NCI-H1092 (cell line): ENCODE measurements around the gene SERPIND1.

Experiments used
- DNase-seq: peaks from one replicate; lab custom pipeline; 2025; lab: John Stamatoyannopoulos, UW

The SERPIND1 gene

DNA sequence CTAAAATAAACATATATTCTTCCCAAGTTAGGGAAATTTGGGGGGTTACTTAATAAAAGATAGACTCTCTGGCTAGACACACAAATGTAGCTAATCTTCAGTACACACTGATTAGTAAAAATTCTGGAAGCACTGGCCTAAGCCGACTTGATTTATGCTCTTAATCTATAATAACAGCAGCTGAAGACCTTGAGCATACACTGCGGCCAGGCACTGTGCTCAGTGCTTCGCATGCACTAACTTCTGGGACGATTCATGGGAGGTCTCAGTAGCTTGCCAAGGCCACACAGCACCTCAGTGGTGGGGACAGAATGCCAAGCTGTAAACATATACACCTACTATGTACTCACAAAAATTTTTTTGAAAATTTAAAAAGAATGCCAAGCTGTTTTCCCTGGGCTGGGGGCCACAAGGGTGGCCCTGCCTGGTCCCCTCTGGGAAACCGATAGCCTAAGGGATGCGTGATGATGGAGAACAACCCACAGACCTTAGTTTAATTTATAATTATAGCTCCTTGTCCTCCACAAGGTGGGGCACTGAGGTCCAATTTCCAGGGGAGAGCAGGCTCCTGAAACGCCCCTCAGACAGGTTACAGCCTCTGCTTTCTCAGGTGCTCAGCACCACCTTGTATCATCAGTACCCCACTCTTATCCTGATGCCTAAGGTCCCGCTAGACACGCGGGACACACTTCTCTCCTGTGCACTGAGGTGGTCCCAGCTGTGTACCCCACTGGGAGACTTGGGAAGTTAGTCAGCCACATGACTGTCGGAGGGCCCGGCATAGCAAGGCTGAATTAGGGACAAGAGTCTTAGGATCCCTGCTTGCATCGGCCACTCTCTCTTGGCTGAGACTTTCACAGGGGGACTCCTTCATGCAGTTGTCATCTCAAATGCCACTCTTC is 20.1 kb downstream of the SERPIND1 start:
- no peak for DNase-seq

DNA sequence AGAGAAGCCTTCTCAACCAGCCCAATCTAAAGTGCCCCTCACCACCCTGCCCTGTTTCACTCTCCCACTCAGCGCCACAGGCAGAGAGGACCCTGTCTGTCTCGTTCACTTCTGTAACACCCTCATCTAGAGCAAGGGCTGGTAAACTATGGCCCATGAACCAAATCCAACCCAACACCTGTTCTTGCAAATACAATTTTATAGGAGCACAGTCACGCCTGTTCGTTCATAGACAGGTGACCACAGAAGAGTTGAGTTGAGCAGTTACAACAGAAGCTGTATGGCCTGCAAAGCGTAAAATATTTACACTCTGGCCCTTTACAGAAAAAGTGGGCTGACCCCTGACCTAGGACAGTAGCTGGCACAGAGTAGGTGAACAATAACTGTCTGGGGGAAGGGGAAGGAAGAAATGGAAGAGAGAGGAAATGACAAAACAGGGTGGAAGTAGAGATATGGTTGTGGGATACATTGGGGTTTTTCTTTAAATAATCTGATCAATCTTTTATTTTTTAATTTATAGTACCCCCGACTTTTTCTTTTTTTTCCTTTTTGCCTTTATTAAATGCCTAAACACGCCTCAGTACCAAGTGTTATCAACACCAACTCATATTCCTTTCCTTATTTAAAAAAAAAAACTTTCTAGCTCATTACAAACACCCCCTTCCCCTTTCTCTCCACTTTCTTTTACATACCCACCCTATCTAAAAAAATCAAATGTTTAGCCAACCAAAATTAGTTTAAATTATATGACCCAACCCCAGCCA is 20.9 kb downstream of the SERPIND1 start:
- no peak for DNase-seq

DNA sequence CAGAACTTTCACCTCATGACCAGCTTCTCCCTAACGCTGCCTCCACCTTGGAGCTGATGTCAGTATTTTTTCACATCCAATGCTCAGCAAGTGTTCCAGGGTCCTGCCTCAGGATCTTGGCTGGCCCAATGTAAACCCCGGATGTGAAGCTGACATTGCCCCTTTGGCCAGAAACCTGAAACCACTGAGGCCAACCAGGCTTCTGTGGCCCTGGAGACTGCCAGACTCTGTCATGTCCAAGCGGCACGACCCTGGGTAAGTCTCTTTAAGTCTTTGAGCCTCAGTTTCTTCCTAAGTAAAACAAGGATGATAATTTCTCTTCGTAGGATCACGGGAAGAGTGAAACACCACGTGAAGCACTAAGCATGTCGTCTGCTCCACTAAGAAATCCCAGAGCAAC is 22.8 kb downstream of the SERPIND1 start:
- no peak for DNase-seq

DNA sequence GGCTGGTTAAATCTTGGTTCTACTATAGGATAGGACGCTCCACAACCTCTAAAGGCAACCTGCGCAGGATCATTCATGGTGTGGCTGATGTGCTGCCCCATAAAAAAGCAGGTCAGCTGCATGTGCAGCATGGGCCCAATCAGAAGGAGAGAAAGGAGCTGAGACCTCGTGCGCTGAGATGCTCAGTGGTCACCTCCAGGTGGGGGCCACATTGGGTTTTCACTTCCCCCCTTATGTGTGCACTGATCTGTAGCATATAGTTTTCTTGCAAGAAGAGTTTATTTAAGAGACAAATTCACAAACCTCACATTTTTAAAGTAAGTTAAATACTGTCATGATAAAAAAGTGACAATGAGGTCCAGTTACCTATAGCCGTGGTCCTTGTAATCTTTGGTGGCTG is 24.3 kb downstream of the SERPIND1 start:
- no peak for DNase-seq

DNA sequence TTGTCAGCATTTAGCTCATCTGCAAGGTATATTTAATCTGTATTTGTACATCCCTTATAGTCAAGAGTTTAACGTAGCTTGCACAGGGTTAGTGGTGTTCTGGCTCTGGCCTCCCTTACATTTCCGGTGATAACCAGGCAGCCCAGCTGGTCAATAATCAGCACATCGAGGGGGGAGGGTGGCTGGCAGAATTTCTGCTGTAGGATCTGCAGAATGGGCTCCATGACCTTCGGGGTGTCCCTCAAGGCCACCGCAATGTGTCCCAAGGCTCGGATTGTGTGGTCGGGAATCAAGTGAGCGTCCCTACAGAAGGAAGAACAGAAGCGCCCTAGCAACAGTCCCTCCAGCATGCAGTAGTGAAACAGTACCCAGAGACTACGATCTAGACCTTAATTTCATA is 25.1 kb downstream of the SERPIND1 start:
- DNase-seq = no peak

DNA sequence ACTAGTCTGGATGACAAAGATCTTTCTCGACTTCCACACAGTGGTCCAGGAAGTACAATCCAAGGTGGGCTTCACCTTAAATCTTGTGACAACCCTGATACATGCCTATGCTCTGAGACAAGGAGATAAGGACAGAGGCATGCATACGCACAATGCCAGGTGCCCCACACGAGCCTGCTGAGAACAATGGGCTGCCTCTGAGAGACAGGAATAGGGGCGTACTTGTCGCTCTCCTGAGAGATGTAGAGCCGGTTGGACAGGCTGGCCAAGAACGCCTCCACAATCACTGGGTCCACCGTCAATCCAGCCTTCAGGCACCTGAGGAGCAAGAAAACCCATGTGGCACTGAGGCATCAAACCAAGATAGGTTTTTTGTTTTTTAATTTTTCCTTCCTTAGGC is 25.5 kb downstream of the SERPIND1 start:
- no peak for DNase-seq

DNA sequence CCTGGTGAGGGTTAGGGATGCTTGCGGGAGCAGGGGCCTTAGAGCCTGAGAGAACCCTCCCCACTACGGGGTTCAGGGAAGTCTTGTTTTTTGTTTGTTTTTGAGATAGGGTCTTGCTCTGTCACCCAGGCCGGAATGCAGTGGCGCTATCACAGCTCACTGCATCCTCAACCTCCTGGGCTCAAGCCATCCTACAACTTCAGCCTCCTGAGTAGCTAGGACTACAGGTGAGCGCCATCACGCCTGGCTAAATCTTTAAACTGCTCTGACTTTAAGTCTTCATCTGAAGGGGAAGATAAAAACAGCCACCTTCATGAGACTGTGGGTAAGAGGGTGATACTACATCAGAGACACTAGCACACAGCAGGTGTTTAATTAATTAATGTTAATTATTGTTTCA is 28.5 kb downstream of the SERPIND1 start:
- no peak for DNase-seq

DNA sequence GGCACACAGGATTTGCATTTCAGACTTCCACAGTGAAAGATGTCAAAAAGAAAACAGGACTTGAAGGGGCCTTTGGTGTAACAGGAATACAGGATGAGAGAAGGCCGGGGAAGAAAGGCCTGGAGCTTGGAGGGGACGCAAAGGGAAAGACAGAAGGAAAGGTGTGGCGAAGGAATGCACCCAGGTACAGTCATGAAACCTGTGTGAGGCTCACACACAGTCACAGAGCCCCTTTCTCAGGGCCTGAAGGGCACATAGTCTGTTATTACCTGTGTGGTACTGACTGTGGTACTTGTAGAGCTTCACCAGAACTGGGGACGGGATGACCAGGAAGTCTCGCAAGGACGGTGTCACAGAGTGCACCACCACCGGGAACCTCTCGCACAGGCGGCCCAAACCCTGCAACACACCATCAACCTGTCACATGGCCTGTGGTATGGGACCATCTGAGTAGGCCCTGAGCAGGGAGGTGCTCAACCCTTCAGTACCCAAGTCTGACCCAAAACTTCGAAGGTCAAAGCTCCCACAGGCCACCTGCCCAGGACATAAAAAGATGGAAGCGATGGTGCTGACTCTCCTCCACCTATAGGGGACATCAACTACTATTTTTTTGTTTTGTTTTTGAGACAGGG is 29.1 kb downstream of the SERPIND1 start:
- DNase-seq = no peak

DNA sequence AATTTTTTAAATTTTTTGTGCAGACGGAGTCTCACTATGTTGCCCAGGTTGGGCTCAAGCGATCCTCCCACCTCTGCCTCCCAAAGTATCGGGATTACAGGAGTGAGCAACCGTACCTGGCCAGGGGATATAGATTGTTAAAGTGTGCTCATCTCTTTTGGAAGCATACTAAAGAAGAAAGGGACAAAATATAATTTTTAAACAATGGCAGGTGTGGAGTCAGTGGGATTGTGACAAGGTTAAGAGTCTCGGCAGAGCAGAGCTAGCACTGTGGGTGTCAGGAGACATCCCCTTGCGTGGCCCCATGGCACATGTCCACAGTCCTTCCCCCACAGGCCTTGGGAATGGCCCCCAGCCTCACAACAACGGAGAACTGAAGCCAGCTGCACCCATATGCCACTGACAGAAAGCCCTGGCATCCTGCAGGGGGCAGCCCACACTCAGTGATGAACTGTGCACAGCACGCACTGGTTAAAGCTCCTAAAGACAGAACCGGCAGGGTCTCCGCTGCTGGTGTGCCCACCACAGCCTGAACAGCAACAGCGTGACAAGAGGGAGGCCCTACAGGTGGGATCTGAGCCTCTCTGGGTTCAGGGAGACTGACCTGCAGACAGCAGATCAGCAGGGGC is 29.9 kb downstream of the SERPIND1 start:
- no peak for DNase-seq

DNA sequence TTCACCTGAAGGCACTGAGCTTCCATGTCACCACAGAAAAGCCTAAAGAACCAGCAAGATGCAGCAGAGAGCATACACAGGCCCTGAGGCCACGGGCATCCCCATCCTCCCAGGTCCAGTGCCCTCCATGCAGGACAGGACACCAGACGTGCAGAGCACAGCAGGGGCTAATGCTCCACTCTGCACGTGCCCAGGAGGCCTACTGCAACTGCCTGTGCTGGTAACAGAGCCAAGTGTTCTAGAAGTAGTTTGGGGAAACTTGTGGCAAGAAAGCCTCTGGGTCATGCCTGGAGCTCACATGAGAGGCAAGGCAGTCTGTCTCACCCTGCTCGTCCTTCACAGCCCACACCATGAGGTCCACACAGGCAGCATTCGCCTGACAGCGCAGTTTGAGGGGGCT is 30.7 kb downstream of the SERPIND1 start:
- no peak for DNase-seq

DNA sequence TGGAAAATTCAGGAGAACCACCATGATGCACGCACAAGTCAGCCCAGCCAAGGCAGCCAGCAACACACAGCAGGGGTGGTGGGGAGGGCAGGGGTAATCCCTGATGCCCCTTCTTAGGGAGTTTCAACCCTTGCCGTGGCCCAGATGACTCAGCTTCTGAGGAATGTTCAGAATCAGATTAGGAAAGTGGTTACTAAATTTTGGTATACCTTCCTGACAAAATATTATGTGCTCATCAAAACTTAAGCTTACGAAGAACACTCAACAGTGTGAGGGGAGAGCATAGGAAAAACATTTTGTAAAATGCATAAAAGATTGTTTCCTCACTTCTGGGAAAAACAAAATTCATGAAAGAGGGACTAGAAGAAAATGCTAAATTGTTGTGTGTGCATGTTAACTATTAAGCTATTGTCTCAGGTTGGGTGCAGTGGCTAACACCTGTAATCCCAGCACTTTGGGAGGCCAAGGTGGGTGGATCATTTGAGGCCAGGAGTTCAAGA is 32.1 kb downstream of the SERPIND1 start:
- DNase-seq = no peak

DNA sequence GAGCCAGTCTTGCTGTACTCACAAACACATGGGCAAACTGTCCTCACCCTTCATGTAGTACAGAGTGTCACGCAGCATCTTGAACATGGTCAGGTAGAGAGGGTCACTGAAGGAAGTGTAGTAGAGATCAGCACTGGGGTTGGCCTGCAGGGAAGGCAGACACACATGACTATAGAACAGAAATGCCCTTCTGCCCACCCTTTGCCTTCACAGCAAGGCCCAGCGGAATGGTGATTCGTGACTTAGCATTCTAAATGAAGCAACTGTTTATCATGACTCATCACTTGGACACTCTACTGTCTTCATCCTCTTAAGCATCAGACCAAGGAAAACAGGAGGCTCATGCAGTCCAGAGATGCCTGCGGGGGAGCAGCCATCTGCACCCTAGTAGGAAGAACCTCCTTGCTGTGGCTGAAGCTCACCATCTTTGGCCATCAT is 33.4 kb downstream of the SERPIND1 start:
- no peak for DNase-seq

DNA sequence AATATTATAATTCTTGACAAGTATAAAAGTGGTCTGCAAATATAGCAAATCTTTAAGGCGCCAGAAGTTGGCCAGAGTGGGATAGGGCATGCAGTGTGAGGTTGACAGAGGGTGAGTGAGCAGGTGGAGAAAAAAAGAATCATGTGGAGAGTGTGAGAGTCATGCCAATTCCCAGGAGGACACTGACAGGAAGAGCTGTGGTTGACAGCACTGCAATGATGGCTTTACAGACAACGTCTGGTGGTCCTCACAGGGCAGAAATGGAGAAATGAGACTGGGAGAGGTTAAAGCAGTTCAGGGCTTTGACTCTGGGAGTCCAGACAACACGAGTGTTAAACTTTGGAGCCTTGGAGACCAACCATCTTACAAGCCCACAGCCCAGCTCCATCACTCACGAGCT is 34.9 kb downstream of the SERPIND1 start:
- DNase-seq = no peak

DNA sequence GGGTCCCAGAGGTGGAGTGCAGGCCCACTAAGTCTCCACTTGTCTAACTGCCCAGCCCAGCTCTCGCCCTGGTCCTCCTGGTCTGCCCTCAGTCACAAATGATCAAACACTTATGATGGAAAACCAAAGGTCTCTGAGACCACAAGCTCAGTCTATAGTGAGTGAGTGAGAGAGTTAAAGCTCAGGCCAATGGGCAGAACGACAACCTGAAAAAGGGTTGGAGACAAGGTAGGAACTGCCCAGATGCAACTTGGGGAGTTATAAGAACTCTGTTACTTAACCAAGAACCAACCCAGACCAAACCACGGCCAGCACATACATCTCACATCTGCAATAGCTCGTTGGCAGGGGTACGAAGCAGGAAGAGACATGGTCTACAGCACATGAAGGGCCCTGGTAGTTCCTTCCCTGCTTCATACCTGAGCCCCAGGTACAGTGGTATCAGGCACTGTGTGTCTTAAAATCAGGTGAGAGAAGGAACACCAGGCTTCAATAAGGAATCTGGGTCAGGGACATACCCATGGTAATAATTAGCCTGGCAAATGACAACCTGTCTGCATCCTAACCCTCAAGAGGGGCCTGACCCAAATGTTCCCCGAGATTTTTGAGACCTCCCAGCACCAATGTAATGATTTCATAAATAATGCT is 35.7 kb downstream of the SERPIND1 start:
- no peak for DNase-seq

DNA sequence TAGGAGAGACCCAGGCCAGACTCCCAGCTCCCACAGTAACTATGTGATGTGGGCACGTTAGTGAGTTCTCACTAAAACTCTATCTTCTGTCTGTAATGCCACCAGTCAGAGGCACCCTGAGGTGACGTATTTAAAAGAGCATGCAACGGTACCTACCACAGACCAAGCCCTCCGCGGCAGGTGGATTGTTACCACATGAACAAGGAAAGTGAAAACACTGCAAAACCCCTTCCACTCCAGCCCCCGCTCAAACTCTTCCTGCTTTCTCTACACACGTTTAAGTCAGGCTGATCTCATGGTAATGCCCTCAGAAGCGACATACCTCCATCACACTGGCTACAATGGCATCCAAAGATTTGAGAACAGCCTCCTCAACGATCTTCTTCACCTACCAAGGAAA is 36.7 kb downstream of the SERPIND1 start:
- no peak for DNase-seq

DNA sequence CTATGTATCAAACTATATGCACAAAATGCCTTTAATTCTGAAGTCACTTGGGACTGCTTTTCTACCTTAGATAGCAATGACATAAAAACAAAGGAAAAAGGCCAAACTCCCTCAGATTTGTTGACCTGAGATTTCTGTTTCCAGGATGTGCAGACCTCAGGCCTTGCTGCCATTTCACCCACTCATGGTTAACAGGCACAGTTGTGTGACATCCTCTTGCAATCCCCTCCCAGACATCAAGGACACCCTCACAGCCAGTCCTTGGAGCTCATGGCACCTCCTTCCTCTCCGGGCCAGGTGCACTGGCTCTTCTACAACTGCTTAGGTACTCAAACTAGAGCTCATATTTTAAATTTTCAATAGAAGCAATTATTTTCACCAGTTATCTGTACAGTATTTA is 37.3 kb downstream of the SERPIND1 start:
- DNase-seq = no peak

DNA sequence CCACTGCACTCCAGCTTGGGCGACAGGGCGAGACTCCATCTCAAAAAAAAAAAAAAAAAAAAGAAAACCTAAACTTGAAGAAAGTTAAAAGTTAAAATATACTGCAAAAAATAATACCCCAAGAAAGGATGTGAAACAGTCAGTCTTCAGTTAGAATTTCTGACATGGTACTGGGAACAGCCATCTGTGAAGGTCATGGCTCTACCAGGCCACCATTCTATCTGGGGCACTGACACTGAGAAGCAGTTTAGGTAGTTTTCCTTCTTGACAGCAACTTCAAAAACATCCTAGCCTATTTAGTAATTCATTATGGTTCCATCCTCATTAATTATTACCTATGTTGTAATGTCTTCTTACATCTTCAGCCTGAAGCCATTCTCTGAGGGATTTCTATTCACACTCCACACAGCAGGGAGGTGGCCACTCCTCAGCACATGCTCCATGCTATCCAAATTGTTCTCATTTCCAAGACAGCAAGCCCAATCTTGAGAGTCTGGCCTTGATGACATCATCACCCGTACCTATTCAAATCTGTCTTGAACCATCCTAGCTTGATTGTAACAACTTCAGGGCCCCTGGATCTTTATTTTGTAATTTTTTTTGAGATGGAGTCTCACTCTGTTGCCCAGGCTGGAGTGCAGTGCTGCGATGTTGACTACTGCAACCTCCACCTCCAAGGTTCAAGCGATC is 38.2 kb downstream of the SERPIND1 start:
- no peak for DNase-seq

DNA sequence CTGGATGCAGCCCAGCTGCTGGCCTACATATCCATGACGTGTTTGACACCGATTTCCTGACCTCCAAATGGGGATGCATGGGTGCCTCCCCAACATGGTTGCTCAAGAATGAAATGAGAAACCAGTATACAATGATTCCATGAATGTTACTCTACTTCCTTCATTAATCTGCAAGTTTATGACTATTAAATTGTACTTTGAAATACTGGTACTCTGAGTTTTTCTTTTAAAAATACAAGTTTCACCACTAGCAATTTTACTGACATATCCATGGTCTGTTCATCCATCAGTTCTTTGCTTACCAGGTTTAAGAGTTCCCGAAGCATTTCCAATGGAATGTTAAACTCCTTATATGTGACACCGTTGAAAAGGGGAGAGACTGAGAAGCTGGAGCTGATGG is 39.1 kb downstream of the SERPIND1 start:
- no peak for DNase-seq

DNA sequence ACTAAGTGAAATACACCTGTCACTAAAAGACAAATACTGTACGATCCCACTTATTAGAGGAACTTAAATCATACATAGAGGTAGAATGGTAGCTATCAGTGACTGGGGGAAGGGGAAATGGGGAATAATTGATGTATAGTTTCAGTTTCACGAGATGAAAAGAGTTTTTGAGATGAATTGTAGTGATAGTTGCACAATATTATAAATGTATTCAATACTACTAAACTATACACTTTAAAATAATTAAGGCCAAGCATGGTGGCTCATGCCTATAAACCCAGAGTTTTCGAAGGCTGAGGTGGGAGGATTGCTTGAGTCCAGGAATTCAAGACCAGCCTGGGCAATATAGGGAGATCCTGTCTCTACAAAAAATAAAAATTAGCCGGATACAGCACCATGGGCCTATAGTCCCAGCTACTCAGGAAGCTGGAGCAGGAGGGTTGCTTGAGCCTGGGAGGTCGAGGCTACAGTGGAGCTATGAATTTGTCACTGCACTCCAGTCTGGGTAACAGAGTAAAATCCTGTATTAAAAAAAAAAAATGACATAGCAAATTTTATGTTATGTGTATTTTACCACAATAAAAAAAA is 40.4 kb downstream of the SERPIND1 start:
- DNase-seq = no peak

DNA sequence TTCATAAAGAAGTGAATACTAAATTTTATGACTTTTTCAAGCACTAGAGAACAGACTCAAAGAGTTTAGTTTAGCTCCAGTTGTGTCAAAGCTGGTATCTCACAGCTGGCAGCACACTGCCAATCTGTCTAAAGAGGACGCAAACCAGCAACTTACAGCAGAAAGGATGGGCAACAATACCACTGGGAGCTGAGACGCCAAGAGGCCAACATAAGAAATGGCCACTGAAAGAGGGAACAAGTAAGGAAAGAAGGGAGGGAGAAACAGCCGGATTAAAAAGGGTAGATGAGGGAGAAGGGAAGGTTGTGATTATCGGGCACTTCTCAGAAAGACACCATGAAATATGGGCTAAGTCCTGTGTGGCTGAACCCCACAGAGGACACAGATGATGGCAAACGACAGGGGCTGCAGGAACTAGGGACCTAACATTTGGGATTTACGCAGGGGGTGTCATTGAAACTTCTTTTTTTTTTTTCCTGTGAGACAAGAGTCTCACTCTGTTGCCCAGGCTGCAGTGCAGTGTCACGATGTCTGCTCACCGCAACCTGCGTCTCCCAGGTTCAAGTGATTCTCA is 41.7 kb downstream of the SERPIND1 start:
- no peak for DNase-seq
